ENCODE data around the gene NFKB1. TPM values are rescaled to one million over a fixed set of nuclear protein-coding genes. Genes with fewer than 3 reads are reported as not detected.

NFKB1 gene
- total and polyA plus RNA-seq, 8 donors, result 9.6 to 36.5 (median 21.2) TPM

- Histone ChIP-seq H3K36me3 (no peaks in the 10 kb centered on the region), H3K9me3 (no peaks in the 10 kb centered on the region), H3K27ac (no peak overlapping the region), H3K4me3 (no peak overlapping the region), H3K4me1 (peaks cover 5 to 58% (median 25%) of the 10 kb centered on the region in 4 donors), H3K27me3 (no peaks in the 10 kb centered on the region)
- intact Hi-C loops (cut with DNase I; ENCODE audit: low total_unique reads), result no loop called here
- DNase-seq, result no peak
- WGBS, 5 donors, result 70 to 74% (median 71%) methylated on average over 3 of the region's 3 CpGs
- no peak for TF ChIP-seq CTCF (IDR thresholded peaks at IDR 0.05)
Observed at GRCh38 chr4:102519925-102520324, 18.8 kb downstream of the NFKB1 start.

- Histone ChIP-seq H3K4me1 (peaks cover 5 to 60% (median 25%) of the 10 kb centered on the region in 4 donors), H3K27ac (no peak overlapping the region)
- 92 to 97% (median 95%) methylated on average over 1 of the region's 1 CpG for WGBS, 5 donors
Observed at GRCh38 chr4:102521570-102521969, 20.4 kb downstream of the NFKB1 start.

GRCh38 chr4:102522031-102522440, 20.9 kb downstream of the NFKB1 start:
- DNase-seq, result no peak
- Histone ChIP-seq H3K9me3 (no peaks in the 10 kb centered on the region), H3K27me3 (no peaks in the 10 kb centered on the region), H3K4me1 (peaks cover 5 to 60% (median 25%) of the 10 kb centered on the region in 4 donors), H3K27ac (no peak overlapping the region), H3K36me3 (peaks cover 0 to 5% (median 0%) of the 10 kb centered on the region in 4 donors), H3K4me3 (no peak overlapping the region)
- WGBS, 5 donors, result 52 to 65% (median 60%) methylated on average over 3 of the region's 3 CpGs
- no peak for TF ChIP-seq EP300 (IDR thresholded peaks at IDR 0.05)
- intact Hi-C loops (cut with DNase I; ENCODE audit: low total_unique reads), result no loop called here

More at GRCh38 chr4:102521570-102521969, 20.4 kb downstream of the NFKB1 start:
- Histone ChIP-seq H3K4me3 (no peak overlapping the region), H3K9me3 (no peaks in the 10 kb centered on the region), H3K27me3 (no peaks in the 10 kb centered on the region), H3K36me3 (peaks cover 0 to 5% (median 0%) of the 10 kb centered on the region in 4 donors)
- intact Hi-C loops (cut with DNase I; ENCODE audit: low total_unique reads), result no loop called here
- TF ChIP-seq POLR2AphosphoS5 (IDR thresholded peaks at IDR 0.05), result no peak
- TF ChIP-seq EP300 (IDR thresholded peaks at IDR 0.05), result no peak
- TF ChIP-seq CTCF (IDR thresholded peaks at IDR 0.05), result no peak
- no peak for TF ChIP-seq POLR2A (IDR thresholded peaks at IDR 0.05)
- DNase-seq, result no peak

- peaks cover 0 to 56% (median 24%) of the 10 kb centered on the region in 4 donors for H3K4me1 ChIP-seq
- DNase-seq, result no peak
- H3K27me3 ChIP-seq, result no peaks in the 10 kb centered on the region
- intact Hi-C loops (cut with DNase I; ENCODE audit: low total_unique reads), result no loop called here
- WGBS, 5 donors, result 94 to 98% (median 97%) methylated on average over 7 of the region's 7 CpGs
- H3K9me3 ChIP-seq, result no peaks in the 10 kb centered on the region
- H3K4me3 ChIP-seq, result no peak overlapping the region
- TF ChIP-seq CTCF (IDR thresholded peaks at IDR 0.05) (no peak), POLR2AphosphoS5 (IDR thresholded peaks at IDR 0.05) (no peak), POLR2A (IDR thresholded peaks at IDR 0.05) (no peak), EP300 (IDR thresholded peaks at IDR 0.05) (no peak)
- H3K36me3 ChIP-seq, result peaks cover 0 to 11% (median 0%) of the 10 kb centered on the region in 4 donors
- H3K27ac ChIP-seq, result no peak overlapping the region
Observed at GRCh38 chr4:102524691-102525090, 23.5 kb downstream of the NFKB1 start.

GRCh38 chr4:102525097-102525496, 23.9 kb downstream of the NFKB1 start:
- Histone ChIP-seq H3K27me3 (no peaks in the 10 kb centered on the region), H3K4me3 (no peak overlapping the region), H3K27ac (no peak overlapping the region), H3K4me1 (peaks cover 0 to 52% (median 24%) of the 10 kb centered on the region in 4 donors), H3K9me3 (no peaks in the 10 kb centered on the region), H3K36me3 (peaks cover 0 to 15% (median 3%) of the 10 kb centered on the region in 4 donors)
- no peak for TF ChIP-seq POLR2A (IDR thresholded peaks at IDR 0.05)
- no peak for TF ChIP-seq POLR2AphosphoS5 (IDR thresholded peaks at IDR 0.05)
- no peak for TF ChIP-seq EP300 (IDR thresholded peaks at IDR 0.05)
- TF ChIP-seq CTCF (IDR thresholded peaks at IDR 0.05), result no peak
- DNase-seq, result no peak
- WGBS, 5 donors, result 82 to 89% (median 85%) methylated on average over 5 of the region's 5 CpGs
- intact Hi-C loops (cut with DNase I; ENCODE audit: low total_unique reads), result no loop called here
